ENCODE data around the gene GALNT16.
A peak's percentile ranks its signal among the peaks of the same experiment; 100 is the strongest.
"Not testable (repeated sequence)": the region's sequence is repeated elsewhere in the genome, so short reads cannot be mapped to it uniquely, and the experiment has no call there.

GALNT16 gene

GRCh38 chr14:69366761-69367160 lies 106.8 kb downstream of the GALNT16 start:
- no peak for DNase-seq

DNA sequence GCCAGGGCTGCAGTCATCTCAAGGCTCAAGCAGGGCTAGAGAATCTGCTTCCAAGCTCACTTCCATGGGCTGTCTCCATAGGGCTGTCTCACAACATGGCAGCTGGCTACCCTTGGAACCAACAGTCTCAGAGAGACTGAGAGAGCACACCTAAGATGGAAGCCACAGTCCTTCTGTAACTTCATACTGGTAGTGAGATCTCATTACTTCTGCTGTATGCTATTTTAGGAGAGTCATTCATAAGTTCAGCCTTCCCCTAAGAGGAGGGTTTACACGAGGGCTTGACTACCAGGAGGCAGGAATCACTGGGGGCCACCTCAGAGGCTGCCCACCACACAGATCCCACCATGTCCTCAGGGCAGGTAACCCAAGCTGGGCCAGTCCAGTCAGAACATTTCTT lies 108.4 kb downstream of the GALNT16 start:
- no peak for DNase-seq

DNA sequence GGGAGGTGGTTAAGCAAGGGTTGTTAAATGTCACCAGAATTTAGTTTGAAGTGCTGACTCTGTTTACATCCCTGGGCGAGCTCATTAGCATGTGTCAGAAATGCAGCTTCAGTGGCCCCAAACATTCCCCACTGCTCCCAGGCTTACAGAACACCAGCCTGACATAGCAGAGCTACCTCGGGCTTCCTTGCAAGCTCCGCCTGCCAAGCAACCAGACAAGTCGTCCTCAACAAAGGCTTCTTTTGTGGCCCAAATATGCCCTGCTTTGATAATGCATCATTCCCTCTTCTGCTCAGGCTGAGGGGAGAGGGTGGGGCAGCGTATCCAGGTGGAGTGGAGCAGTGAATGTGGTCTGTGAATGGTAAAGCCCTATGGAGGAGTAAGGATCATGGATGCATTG lies 110.1 kb downstream of the GALNT16 start:
- DNase-seq: no peak

DNA sequence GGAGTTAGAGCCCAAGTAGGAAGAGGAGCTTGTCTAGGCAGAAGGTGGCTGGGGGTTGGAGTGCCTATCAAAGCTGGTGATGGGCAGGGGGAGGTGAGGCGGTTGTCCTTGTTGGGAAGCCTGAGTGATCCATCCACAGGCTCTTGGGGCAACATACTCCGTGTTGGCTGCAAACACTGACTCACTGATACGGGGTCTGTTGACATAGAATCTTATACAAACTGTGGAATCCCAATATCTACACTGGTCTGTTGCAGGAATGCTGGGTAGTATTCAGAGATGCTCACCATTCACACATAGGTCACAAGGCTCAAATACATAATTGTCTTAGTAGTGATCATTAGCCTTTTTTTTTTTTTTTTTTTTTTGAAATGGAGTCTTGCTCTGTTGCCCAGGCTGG lies 112.2 kb downstream of the GALNT16 start:
- DNase-seq: no peak

DNA sequence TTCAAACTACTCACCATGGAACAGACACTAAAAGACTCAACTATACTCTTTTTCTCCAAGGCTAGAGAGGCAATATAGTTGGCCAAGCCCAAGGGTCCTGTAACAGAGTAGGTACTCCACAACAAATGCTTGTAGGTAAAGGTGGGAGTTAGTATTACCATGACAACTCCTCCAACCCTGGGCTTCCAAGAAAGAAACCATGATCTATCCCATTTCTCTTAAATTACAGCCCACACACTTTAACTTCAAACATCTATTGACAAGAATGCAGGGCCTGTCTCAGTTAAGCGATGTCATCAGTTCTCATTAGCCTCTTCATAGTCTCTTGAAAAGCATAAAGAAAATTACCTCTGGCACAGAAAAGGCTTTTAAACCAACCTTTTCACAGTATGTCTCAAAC lies 113.1 kb downstream of the GALNT16 start:
- DNase-seq: no peak

DNA sequence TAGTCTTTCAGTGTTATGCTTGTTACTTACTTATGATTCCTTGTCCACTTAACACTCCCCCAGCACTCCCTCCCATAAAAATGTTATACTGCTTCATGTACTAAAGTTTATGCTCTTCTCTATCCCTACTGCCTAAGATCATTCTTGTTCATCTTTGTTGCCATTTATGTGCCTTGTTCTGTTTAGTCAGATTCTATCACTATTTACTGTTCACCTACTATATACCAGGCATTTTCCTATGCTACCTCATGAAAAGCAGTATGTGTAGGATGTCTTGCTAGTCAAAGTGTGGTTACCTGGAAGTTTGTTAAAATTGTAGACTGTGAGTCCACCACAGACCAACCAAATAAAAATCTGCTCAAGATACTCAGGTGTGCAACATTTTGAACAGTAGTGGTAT lies 114.3 kb downstream of the GALNT16 start:
- no peak for DNase-seq

DNA sequence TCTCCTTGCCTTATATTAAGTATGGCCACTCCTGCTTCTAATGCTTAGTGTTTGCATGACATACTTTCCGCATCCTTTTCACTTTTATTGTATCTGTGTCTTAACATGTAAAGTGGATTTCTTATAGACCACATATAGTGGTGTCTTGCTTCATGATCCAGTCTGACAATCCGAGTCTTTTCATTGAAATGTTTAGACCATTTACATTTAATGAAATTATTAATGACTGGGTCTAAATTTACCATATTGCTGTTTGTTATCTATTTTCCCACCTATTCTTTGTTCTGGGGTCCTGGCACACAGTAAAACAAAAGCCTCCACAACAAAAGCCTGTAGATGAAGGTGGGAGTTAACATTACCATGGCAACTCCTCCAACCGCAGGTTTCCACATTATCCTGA lies 115.2 kb downstream of the GALNT16 start:
- DNase-seq: no peak

DNA sequence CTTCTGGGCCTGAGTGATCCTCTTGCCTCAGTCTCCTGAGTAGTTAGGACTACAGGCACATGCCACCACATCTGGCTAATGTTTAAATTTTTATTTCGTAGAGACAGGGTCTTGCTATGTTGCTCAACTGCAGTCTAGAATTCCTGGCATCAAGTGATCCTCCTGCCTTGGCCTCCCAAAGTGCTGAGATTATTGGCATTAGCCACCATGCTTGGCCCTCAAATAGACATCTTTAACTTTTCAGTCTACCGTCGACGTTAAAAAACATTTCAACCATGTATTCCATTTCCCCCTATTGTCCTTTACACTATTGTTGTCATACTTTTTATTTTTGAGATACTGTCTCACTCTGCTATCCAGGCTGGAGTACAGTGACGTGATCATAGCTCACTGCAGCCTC lies 115.8 kb downstream of the GALNT16 start:
- DNase-seq: no peak

DNA sequence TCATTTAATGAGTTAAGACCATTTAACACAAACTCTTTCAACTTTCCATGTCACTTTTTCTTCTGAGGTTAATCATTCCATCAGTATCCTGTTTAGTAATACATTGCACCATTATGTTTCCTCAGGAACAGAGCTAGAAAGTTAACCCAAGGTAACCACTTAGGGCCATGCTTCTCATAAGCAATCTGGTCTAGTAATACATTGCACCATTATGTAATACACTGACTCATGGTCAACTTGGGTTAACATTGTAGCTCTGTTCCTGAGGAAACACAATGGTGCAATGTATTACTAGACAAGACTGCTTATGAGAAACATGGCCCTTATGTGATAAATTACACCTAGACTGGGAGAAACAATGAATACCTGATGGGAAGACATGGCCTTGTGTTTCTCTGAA lies 116.5 kb downstream of the GALNT16 start:
- peak; percentile 84 to 88 for DNase-seq

DNA sequence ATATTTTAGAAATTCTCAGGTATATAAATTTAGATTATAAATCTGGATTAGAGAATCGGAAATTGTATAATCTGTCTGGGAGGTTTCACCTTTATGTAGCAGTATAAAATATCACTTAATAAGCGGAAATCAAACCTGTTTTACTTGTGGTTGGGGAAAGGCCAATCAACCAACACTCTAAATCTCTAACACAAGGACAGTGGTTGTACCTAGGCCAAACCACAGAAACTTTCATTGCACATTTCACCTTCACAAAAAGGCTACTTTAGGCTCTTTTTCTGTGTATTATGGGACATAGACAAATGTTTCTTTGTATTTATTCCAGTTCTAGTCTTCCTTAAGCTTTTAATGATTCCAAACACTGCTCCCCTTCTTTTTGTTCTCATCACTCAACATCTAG lies 118.3 kb downstream of the GALNT16 start:
- no peak for DNase-seq

DNA sequence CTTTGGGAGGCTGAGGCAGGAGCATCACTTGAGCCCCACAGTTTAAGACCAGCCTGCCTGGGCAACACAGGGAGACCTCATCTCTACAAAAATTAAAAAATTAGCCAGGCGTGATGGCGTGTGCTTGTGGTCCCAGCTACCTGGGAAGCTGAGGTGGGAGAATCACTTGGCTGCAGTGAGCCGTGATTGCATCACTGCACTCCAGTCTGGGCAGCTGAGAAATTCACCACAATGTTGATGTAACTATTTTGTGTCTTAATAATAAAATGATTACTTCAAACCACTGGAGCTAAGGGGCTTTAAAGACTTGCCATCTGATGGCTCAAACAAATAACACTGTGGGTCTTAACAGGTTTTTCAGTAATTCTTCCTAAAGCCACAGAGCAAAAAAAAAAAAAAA lies 127.4 kb downstream of the GALNT16 start:
- no peak for DNase-seq

DNA sequence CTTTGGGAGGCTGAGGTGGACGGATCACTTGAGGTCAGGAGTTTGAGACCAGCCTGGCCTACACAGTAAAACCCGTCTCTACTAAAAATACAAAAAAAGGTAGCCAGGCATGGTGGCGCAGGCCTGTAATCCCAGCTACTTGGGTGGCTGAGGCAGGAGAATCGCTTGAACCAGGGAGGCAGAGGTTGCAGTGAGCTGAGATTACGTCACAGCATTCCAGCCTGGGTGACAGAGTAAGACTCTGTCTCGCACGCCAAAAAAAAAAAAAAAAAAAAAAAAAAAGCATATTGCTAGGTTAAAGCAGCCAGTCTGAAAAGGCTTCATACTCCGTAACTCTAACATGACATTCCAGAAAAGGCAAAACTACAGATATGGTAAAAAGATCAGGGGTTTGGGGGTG lies 131.4 kb downstream of the GALNT16 start:
- DNase-seq: not testable (repeated sequence)

DNA sequence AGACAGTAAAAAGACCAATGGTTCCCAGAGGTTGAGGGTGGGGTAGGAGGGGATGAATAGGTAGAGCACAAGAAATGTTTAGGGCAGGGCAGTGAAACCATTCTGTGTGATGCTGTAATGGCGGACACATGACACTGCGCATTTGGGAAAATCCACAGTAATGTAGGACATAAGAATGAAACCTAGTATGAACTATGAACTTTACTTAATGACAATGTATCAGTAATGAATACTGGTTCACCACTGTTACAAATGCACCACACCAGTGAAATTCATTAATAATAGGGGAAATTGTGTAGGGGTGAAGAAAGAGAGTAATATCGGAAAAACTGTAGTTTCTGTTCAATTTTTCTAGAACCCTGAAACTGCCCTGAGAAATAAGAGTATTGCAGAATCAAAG lies 132.5 kb downstream of the GALNT16 start:
- DNase-seq: no peak

GRCh38 chr14:69395929-69396328 lies 136.0 kb downstream of the GALNT16 start:
- no peak for DNase-seq

GRCh38 chr14:69398053-69398817 lies 138.3 kb downstream of the GALNT16 start, which contains the start of the genes ERH and SLC39A9:
Gene ERH (minus strand): TSS chr14:69398299. CDS start chr14:69398233, 66 bp downstream.
Gene SLC39A9 (plus strand): TSS chr14:69398692. CDS start chr14:69399370, 678 bp downstream.
- peak; percentile 95 to 99 for DNase-seq

DNA sequence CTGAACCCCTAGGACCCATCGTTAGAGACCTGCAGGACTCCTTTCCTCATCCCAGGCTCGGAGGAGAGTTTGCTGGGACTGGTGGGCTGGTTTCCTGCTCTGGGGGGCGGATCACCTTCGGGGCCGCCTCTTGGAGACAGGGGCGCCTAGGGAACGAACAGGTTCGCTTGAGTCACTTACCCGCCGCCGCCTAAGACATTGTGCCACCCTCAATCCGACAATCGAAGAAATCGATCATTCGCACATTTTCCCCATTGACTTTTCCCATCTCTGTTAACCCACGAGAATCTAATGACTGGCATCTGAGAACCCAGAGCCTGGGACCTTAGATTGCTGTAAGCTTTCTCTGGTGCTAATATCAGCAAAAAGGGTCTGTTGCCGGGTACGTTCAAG lies 138.9 kb downstream of the GALNT16 start:
- DNase-seq: no peak

GRCh38 chr14:69399750-69400149 lies 139.8 kb downstream of the GALNT16 start:
- no peak for DNase-seq

GRCh38 chr14:69400154-69400553 lies 140.2 kb downstream of the GALNT16 start:
- no peak for DNase-seq

DNA sequence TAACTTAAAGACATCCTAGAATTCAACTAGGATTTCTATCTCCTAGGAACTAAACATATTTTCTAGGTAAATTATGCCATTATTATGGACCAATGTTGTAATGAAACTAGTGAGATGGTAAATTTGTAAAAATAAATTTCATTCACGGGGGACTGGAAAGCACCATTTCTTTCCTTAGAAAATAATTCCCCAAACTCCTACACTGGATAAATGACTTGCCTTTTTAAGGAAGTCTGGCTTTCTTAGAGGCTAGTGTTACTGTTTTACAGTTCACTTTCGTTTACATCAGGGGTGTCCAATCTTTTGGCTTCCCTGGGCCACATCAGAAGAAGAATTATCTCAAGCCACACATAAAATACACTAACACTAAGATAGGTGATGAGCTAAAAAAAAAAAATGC lies 141.9 kb downstream of the GALNT16 start:
- DNase-seq: no peak

DNA sequence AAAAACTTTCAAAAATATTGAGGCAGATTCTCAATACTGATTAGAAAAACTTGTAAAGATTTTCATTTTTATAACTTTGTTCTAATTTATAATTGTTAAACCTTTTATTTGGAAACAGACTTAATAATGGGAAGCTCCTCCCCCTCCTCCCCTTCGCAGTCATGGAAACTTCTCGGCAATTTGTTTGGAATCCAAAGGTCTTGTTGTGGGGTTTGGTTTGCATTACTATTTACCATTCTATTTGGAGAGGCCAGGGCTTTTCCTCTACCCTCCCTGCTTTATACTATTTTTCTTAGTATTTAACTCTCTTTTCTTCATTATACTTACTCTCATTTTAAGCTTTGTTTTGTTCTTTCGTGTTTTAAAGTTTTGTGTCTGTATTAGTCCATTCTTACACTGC lies 144.5 kb downstream of the GALNT16 start:
- DNase-seq: no peak

DNA sequence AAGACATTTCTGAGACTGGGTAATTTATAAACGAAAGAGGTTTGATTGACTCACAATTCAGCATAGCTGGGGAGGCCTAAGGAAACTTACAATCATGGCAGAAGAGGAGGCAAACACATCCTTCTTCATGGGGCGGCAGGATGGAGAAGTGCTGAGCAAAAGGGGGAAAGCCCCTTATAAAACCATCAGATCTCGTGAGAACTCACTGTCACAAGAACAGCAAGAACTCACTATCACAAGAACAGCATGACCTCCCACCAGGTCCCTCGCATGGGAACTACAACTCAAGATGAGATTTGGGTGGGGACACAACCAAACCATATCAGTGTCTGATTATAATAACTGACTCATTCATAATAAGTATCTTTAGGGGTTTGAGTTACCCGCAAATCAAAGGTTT lies 144.9 kb downstream of the GALNT16 start:
- no peak for DNase-seq

DNA sequence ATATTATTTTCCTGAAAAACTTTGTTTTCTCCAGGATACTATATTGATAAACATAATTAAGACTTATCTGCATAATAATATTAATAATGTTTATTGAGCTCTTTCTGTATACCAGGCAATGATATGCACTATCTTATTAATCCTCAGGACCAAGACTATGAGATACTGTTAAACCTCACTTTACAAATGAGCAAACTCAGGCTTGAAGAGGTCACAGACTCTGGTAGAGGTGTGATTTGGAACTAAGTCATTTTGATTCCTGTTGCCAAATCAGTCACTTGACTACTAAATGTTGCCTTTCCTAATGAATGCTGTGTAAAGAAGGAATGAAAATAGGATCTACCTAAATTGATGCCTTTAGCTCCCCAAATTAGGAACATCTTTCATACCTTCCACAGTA lies 145.8 kb downstream of the GALNT16 start:
- DNase-seq: no peak
